ENCODE measurements around the gene FAM53C. TPM values are rescaled to one million over a fixed set of nuclear protein-coding genes. Genes with fewer than 3 reads are reported as not detected.

The FAM53C gene
- total RNA-seq, 1 experiment from 2014 or later = 36.4 TPM

DNA sequence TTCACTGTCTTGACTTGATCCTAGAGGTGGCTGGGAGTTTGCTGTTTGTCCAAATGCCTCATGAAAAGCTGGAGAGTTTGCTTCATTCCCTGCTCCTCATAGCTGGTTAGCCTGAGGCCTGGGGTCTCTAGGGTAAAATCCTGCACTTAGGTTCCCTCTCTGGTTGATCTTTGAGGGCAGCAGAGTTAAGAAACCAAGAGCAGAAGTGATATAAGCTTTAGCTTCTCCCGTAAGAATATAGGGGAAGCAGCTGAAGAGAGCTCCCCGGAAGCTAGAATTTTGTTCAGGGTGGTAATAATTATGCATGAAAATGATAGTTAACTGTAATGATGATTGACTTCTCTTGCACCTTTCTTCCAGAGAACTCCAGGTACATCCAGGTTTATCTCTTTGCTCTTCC lies 1.4 kb downstream of the FAM53C start:
- H3K9me3 ChIP-seq (ENCODE audit: control insufficient read depth in 1 of 2, insufficient read depth in 1 of 2, low read depth in 1 of 2, low read length in 2 of 2) = no peaks in the 10 kb centered on the region
- DNase-seq (ENCODE audit: low read depth, low spot score) (no peak), ATAC-seq (no peak)
- POLR2A ChIA-PET = interaction anchor here (0.6 to 6.5 kb wide), 2 partner anchors 11 to 12 kb away, joined by 4 to 59 read pairs; partner anchors contain the start of gene KDM3B
- peaks cover 0 to 28% of the 10 kb centered on the region in 2 experiments; a peak in 2 of 4 replicates for H3K4me1 ChIP-seq (ENCODE audit: control insufficient read depth in 1 of 2, insufficient read depth in 2 of 2, low read length in 2 of 2)
- no peak overlapping the region for H3K27ac ChIP-seq (ENCODE audit: low read depth, low read length)
- intact Hi-C loops (cut with micrococcal nuclease) = no loop called here
- RAD21 ChIA-PET (ENCODE audit: low non-redundant PET in 1 of 2, low total read pairs in 2 of 2, uncharacterized antibody in 2 of 2, unreplicated experiment in 2 of 2) = no interaction called here
- peak overlapping the region; percentile 67 to 74 for H3K4me3 ChIP-seq (replicated peaks in 1 of 2; ENCODE audit: low read depth in 1 of 2, low read length in 2 of 2)
- peak overlapping the region; percentile 88 for H3K4me2 ChIP-seq (ENCODE audit: low read length)
- no peaks in the 10 kb centered on the region for H3K27me3 ChIP-seq (ENCODE audit: insufficient read depth, low read length)
- no TSS peak for BruUV-seq (replicated peaks)
- H3K9me2 ChIP-seq (ENCODE audit: insufficient read depth) = no peaks in the 10 kb centered on the region
- CTCF ChIA-PET = interaction anchor here (5.1 kb wide), 1 partner anchor 13 kb away, joined by 40 read pairs; the partner anchor contains the start of gene KDM3B
- TF ChIP-seq EZH2 (IDR thresholded peaks at IDR 0.05) (no peak), YY1 (IDR thresholded peaks at IDR 0.05; ENCODE audit: extremely low read depth, insufficient replicate concordance, low read depth, low read length) (no peak), SP1 (IDR thresholded peaks at IDR 0.05; ENCODE audit: low read depth) (no peak), SIN3A (IDR thresholded peaks at IDR 0.05; ENCODE audit: low read depth) (no peak), JUND (IDR thresholded peaks at IDR 0.05) (no peak), ZNF274 (IDR thresholded peaks at IDR 0.05; ENCODE audit: low read depth, low read length) (no peak), POLR2AphosphoS5 (IDR thresholded peaks at IDR 0.05; ENCODE audit: low read depth, low read length) (no peak), FOSL1 (IDR thresholded peaks at IDR 0.05; ENCODE audit: low read depth) (no peak), CEBPB (IDR thresholded peaks at IDR 0.05; ENCODE audit: low read depth) (no peak), TCF7L2 (IDR thresholded peaks at IDR 0.05; ENCODE audit: borderline replicate concordance, extremely low read depth, insufficient read depth, insufficient read length) (no peak), RAD21 (IDR thresholded peaks at IDR 0.05; ENCODE audit: low read depth) (no peak), POLR2A (IDR thresholded peaks at IDR 0.05; ENCODE audit: borderline replicate concordance, extremely low read depth, insufficient read depth, insufficient read length) (no peak), CBX3 (IDR thresholded peaks at IDR 0.05; ENCODE audit: low read depth) (no peak)
- TF ChIP-seq, protein P1, sequence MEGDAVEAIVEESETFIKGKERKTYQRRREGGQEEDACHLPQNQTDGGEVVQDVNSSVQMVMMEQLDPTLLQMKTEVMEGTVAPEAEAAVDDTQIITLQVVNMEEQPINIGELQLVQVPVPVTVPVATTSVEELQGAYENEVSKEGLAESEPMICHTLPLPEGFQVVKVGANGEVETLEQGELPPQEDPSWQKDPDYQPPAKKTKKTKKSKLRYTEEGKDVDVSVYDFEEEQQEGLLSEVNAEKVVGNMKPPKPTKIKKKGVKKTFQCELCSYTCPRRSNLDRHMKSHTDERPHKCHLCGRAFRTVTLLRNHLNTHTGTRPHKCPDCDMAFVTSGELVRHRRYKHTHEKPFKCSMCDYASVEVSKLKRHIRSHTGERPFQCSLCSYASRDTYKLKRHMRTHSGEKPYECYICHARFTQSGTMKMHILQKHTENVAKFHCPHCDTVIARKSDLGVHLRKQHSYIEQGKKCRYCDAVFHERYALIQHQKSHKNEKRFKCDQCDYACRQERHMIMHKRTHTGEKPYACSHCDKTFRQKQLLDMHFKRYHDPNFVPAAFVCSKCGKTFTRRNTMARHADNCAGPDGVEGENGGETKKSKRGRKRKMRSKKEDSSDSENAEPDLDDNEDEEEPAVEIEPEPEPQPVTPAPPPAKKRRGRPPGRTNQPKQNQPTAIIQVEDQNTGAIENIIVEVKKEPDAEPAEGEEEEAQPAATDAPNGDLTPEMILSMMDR (IDR thresholded peaks at IDR 0.05 in 2 of 3, conservative IDR thresholded peaks at IDR 0.05 in 1 of 3; ENCODE audit: borderline replicate concordance in 1 of 3, insufficient read depth in 1 of 3, low read depth in 2 of 3, low read length in 2 of 3) = no peak
- TF ChIP-seq, protein P2, sequence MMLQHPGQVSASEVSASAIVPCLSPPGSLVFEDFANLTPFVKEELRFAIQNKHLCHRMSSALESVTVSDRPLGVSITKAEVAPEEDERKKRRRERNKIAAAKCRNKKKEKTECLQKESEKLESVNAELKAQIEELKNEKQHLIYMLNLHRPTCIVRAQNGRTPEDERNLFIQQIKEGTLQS (IDR thresholded peaks at IDR 0.05) = no peak
- TF ChIP-seq, protein P3, sequence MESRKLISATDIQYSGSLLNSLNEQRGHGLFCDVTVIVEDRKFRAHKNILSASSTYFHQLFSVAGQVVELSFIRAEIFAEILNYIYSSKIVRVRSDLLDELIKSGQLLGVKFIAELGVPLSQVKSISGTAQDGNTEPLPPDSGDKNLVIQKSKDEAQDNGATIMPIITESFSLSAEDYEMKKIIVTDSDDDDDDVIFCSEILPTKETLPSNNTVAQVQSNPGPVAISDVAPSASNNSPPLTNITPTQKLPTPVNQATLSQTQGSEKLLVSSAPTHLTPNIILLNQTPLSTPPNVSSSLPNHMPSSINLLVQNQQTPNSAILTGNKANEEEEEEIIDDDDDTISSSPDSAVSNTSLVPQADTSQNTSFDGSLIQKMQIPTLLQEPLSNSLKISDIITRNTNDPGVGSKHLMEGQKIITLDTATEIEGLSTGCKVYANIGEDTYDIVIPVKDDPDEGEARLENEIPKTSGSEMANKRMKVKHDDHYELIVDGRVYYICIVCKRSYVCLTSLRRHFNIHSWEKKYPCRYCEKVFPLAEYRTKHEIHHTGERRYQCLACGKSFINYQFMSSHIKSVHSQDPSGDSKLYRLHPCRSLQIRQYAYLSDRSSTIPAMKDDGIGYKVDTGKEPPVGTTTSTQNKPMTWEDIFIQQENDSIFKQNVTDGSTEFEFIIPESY (IDR thresholded peaks at IDR 0.05; ENCODE audit: extremely low read depth, insufficient replicate concordance, low read length) = no peak
- peak overlapping the region; percentile 80; the same call in 1 of the 2 replicates for H3K9ac ChIP-seq (ENCODE audit: low read length)
- H4K20me1 ChIP-seq (ENCODE audit: insufficient read depth) = no peaks in the 10 kb centered on the region
- peaks cover 18 to 19% of the 10 kb centered on the region in 2 experiments for H3K36me3 ChIP-seq (ENCODE audit: control insufficient read depth in 1 of 2, insufficient read depth in 2 of 2, low read length in 2 of 2)
- H3K79me2 ChIP-seq (ENCODE audit: insufficient read depth, low read length) = peaks cover 40% of the 10 kb centered on the region
- no peak overlapping the region for H2AFZ ChIP-seq (ENCODE audit: low read depth, low read length, poor library complexity, severe bottlenecking)
